Naive thymus-derived CD4-positive, alpha-beta T cell (primary cell): ENCODE measurements around the gene FNDC5. TPM values are rescaled to one million over a fixed set of nuclear protein-coding genes. Genes with fewer than 3 reads are reported as not detected.

ENCODE experiments used
- ATAC-seq: fragments of 150-1000 bp; cut with Tn5 transposase; 2 replicates; pipeline ENCODE4 v1.10.0; 2021; ENCODE audit warnings: mild to moderate bottlenecking, moderate library complexity
- CTCF ChIA-PET: fragments of 350-600 bp; sonication (Branson Sonifier 250); formaldehyde crosslinking; loops from one replicate; lab custom pipeline; 2021; ENCODE audit warnings: antibody characterized with exemption; lab: Charles Lee
- POLR2A ChIA-PET: fragments of 350-600 bp; sonication (Branson Sonifier 250); formaldehyde crosslinking; loops from one replicate; lab custom pipeline; 2021; ENCODE audit warnings: antibody characterized with exemption, inconsistent platforms; lab: Charles Lee
- DNase-seq, 9 donors: peaks; one replicate each; pipeline versions ENCODE4 v3.0.0 to v3.0.0-alpha.2; 2020 to 2022; ENCODE audit warnings: mixed read lengths in 1 of 9
- H3K27ac ChIP-seq: one replicate; pipeline ENCODE4 v1.7.0; 2013; ENCODE audit warnings: mild to moderate bottlenecking, low read depth, low read length, moderate library complexity
- H3K27me3 ChIP-seq, 2 donors: one replicate each; pipeline ENCODE4 v1.7.0; 2013; ENCODE audit warnings: low read length in 2 of 2, mild to moderate bottlenecking in 2 of 2, moderate library complexity in 2 of 2; ENCODE audit not compliant: control insufficient read depth in 2 of 2, insufficient read depth in 2 of 2
- H3K36me3 ChIP-seq, 3 experiments: 1 replicate in 2 of 3; 2 replicates in 1 of 3; pipeline ENCODE4 v1.7.0; 2013; ENCODE audit warnings: low read length in 3 of 3, mild to moderate bottlenecking in 3 of 3, moderate library complexity in 1 of 3; ENCODE audit not compliant: insufficient read depth in 3 of 3, control insufficient read depth in 2 of 3
- H3K4me1 ChIP-seq, 2 donors: one replicate each; pipeline ENCODE4 v1.7.0; 2013; ENCODE audit warnings: low read length in 2 of 2, mild to moderate bottlenecking in 2 of 2, moderate library complexity in 1 of 2; ENCODE audit not compliant: control insufficient read depth in 2 of 2, insufficient read depth in 2 of 2
- H3K4me3 ChIP-seq: 2 replicates; pipeline ENCODE4 v1.7.0; 2013; ENCODE audit warnings: mild to moderate bottlenecking, low read length
- H3K9me3 ChIP-seq, 3 experiments: 1 replicate in 2 of 3; 2 replicates in 1 of 3; pipeline ENCODE4 v1.7.0; 2013; ENCODE audit warnings: low read length in 3 of 3; ENCODE audit not compliant: control insufficient read depth in 2 of 3
- H3K27ac Mint-ChIP-seq, 9 donors: one replicate each; pipeline ENCODE4 v1.8.0; 2020 to 2022; ENCODE audit warnings: mixed read lengths in 9 of 9, mild to moderate bottlenecking in 8 of 9, moderate library complexity in 5 of 9, inconsistent platforms in 2 of 9
- H3K27me3 Mint-ChIP-seq, 5 donors: one replicate each; pipeline ENCODE4 v1.8.0; 2021 to 2022; ENCODE audit warnings: mixed read lengths in 5 of 5, mild to moderate bottlenecking in 1 of 5
- H3K36me3 Mint-ChIP-seq, 5 donors: one replicate each; pipeline ENCODE4 v1.8.0; 2020 to 2022; ENCODE audit warnings: mixed read lengths in 5 of 5, mild to moderate bottlenecking in 3 of 5, inconsistent platforms in 1 of 5
- H3K4me1 Mint-ChIP-seq, 7 donors: one replicate each; pipeline ENCODE4 v1.8.0; 2020 to 2022; ENCODE audit warnings: mixed read lengths in 7 of 7, mild to moderate bottlenecking in 3 of 7, inconsistent platforms in 1 of 7
- H3K4me3 Mint-ChIP-seq, 10 donors: one replicate each; pipeline ENCODE4 v1.8.0; 2020 to 2022; ENCODE audit warnings: mild to moderate bottlenecking in 10 of 10, mixed read lengths in 10 of 10, moderate library complexity in 6 of 10, inconsistent platforms in 2 of 10
- H3K9me3 Mint-ChIP-seq, 11 donors: one replicate each; pipeline ENCODE4 v1.8.0; 2020 to 2022; ENCODE audit warnings: mixed read lengths in 11 of 11, mild to moderate bottlenecking in 4 of 11, inconsistent platforms in 1 of 11, moderate library complexity in 1 of 11
- intact Hi-C, 2 donors: fragments of 100-400 bp; cut with micrococcal nuclease; formaldehyde crosslinking; loops; one replicate each; pipeline ENCODE4 v1.15.1; 2023
- polyA plus RNA-seq, 2 donors: library from polyadenylated mRNA; unstranded; fragments of 300-500 nt; fragmentation: Illumina TruSeq; gene quantifications; one replicate each; pipeline ENCODE4 v1.2.3, GENCODE V29; 2021
- total RNA-seq, 6 experiments: library from RNA in 5 of 6; stranded (reverse) in 5 of 6; gene quantifications; 1 replicate in 5 of 6; 2 replicates in 1 of 6; pipeline ENCODE4 v1.2.3 and lab custom pipeline; 2021 to 2026

FNDC5 gene
- total and polyA plus RNA-seq, 7 experiments from 2014 or later = 0.25 TPM; not detected in 6

DNA sequence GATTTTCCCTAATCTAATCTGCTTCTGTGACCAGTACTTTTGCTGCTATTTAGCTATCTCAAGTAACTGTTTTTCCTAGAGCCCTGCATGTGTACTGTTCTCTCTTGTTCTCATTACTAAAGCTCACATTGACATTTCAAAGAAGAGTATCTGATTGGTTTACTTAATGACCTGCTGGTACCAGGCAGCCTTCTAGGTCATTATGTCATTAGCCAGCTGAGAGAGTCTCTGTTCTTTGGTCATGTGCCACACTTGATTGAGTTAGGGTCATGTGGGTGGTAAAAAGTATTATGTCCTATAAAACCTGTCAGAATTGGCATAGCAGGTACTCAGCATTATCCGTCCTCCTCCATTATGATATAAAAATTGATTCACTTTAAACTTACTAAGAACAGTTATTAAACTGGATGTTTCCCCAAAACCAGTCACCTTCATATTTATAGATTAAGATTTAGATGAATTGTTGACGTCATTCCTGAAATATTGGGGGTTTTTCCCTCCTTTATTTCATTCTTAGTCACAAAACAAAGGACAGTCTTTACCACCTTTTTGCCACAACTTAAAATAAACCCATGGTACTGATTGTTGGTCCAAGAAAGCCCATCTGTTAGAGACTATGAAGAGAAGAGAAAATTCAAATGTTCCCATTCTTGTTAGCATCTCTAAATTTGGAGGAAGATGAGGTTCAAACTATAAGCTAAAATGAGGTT lies 22.2 kb downstream of the FNDC5 start:
- H3K27ac Mint-ChIP-seq = no peak overlapping the region
- POLR2A ChIA-PET = no interaction called here

DNA sequence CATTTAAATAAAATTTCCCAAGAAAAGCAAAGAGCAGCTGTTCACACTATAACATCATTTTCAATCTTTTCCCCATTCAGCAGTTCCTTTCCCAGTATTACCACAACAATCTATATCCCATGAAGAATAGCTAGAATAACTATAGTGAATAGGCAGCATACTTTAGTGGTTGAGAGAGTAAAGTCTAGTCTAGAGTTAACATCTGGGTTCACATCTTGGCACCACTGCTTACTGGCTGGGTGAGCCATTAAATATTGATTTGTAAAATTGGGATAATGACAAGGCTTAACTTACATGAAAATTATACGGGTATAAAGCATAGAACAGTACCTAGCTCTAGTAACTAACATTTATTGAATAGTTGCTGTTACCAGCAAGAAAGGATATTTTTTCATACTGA lies 38.8 kb downstream of the FNDC5 start:
- peaks cover 8 to 63% (median 31%) of the 10 kb centered on the region in 3 experiments for H3K36me3 ChIP-seq

More for the DNA sequence above, 22.2 kb downstream of the FNDC5 start:
- no peak overlapping the region for H3K4me3 ChIP-seq
- no peaks in the 10 kb centered on the region for H3K9me3 ChIP-seq
- peaks cover 0 to 30% (median 0%) of the 10 kb centered on the region in 3 experiments for H3K36me3 ChIP-seq
- CTCF ChIA-PET = no interaction called here
- H3K4me1 ChIP-seq = no peaks in the 10 kb centered on the region
- no peak overlapping the region for H3K27ac ChIP-seq
- intact Hi-C loops = no loop called here
- peaks cover 6 to 35% (median 23%) of the 10 kb centered on the region in 5 donors for H3K36me3 Mint-ChIP-seq
- DNase-seq = no peak
- H3K9me3 Mint-ChIP-seq = no peaks in the 10 kb centered on the region
- H3K27me3 Mint-ChIP-seq = no peaks in the 10 kb centered on the region
- no peak overlapping the region for H3K4me3 Mint-ChIP-seq
- ATAC-seq = no peak
- peaks cover 0 to 7% (median 0%) of the 10 kb centered on the region in 7 donors for H3K4me1 Mint-ChIP-seq
- H3K27me3 ChIP-seq = no peaks in the 10 kb centered on the region

DNA sequence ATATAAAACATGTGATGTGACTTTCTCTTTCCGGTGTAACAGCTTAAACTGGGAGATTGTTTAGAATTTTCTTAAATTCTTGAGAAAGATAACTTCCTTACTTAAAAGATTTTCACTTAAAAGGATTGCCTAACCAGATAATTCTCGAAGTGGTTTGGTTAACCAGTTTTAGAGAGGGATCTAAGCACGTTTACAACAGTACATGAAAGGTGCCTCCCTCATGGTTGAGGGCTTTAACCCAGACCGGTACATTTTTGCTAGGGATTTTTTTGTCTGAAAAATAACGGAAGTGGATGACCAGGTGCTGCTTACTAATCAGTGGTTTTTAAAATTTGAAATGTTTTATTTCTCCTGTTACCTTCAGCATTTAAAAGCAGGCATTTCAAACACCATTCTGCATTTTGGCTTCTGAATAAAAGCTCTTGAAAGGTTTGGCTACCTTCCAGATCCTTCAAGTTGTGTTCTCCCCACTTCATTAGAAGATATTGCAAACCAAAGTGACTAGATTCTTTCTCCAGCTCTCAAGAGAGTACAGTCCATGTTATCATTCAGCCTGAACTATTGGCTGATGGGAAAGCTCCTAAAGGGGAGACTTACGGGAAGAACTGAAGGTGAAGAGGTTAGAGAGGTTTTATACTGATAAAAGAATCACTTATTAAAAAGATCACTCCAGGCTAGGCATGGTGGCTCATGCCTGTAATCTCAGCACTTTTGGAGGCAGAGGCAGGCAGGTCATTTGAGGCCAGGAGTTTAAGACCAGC lies 40.4 kb downstream of the FNDC5 start:
- peaks cover 8 to 72% (median 34%) of the 10 kb centered on the region in 3 experiments for H3K36me3 ChIP-seq
- Mint-ChIP-seq H3K27me3 (no peaks in the 10 kb centered on the region), H3K27ac (peak overlapping the region in 5 of 9 donors; percentile 9 to 66 (median 41)), H3K9me3 (no peaks in the 10 kb centered on the region), H3K4me1 (peaks cover 9 to 18% (median 14%) of the 10 kb centered on the region in 7 donors), H3K4me3 (peak overlapping the region in 2 of 10 donors; percentile 17 to 35), H3K36me3 (peaks cover 13 to 67% (median 33%) of the 10 kb centered on the region in 5 donors)
- DNase-seq = no peak
- ChIA-PET POLR2A (no interaction called here), CTCF (interaction anchor here (0.9 kb wide), 1 partner anchor 42 kb away, joined by 3 read pairs; no protein-coding TSS in a partner anchor)
- no peaks in the 10 kb centered on the region for H3K9me3 ChIP-seq
- no peaks in the 10 kb centered on the region for H3K4me1 ChIP-seq
- H3K27ac ChIP-seq = no peak overlapping the region
- intact Hi-C loops = no loop called here
- ATAC-seq = no peak
- H3K27me3 ChIP-seq = no peaks in the 10 kb centered on the region
- no peak overlapping the region for H3K4me3 ChIP-seq

More for the DNA sequence above, 38.8 kb downstream of the FNDC5 start:
- intact Hi-C loops = no loop called here
- H3K9me3 Mint-ChIP-seq = no peaks in the 10 kb centered on the region
- POLR2A ChIA-PET = no interaction called here
- Histone ChIP-seq H3K9me3 (no peaks in the 10 kb centered on the region), H3K4me3 (no peak overlapping the region), H3K27ac (no peak overlapping the region), H3K4me1 (no peaks in the 10 kb centered on the region), H3K27me3 (no peaks in the 10 kb centered on the region)
- no peak overlapping the region for H3K4me3 Mint-ChIP-seq
- CTCF ChIA-PET = no interaction called here
- DNase-seq (no peak), ATAC-seq (no peak)
- H3K4me1 Mint-ChIP-seq = peaks cover 0 to 18% (median 8%) of the 10 kb centered on the region in 7 donors
- no peaks in the 10 kb centered on the region for H3K27me3 Mint-ChIP-seq
- H3K27ac Mint-ChIP-seq = peak overlapping the region in 1 of 9 donors; percentile 66
- H3K36me3 Mint-ChIP-seq = peaks cover 4 to 61% (median 32%) of the 10 kb centered on the region in 5 donors

DNA sequence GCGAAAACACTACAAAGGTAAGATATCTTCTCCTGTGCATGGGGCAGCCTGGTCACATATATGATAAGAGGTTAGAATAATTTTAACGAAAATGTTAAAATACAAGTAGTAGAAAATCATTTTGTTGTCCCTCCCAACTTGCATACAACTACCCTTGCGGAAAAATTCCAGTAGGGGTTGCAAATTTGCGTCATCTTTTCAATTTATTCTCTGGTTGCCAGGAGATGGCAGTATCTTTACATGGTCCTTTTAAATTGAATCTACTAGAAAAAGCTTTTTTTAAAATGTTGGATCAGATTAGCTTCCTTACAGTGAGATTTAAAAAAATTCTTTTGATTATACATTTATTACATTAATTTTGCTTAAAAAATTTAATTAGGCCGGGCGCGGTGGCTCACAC lies 42.4 kb downstream of the FNDC5 start:
- DNase-seq = no peak
- intact Hi-C loops = no loop called here

DNA sequence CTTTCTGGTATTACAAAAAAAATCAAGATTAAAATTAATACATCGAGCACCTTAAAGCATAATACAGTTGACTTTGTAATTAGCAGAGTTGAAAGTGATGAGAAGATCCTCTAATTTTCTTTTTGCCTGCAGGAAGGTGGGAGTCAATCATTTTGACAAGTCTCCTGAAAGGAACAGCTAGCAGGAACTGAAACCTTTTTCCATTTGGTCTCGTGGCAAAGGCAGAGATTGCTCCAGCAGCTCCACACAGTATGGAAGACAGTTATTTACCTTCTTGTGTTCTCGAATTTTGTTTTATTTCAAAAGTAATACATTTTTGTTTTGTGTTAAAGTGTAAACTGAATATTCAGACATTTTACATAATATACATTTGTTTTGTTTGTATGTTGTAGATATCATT lies 45.5 kb downstream of the FNDC5 start:
- Mint-ChIP-seq H3K9me3 (no peaks in the 10 kb centered on the region), H3K27me3 (no peaks in the 10 kb centered on the region), H3K36me3 (peaks cover 13 to 38% (median 21%) of the 10 kb centered on the region in 5 donors), H3K4me1 (peaks cover 9 to 38% (median 23%) of the 10 kb centered on the region in 7 donors), H3K4me3 (no peak overlapping the region), H3K27ac (no peak overlapping the region)
- no peaks in the 10 kb centered on the region for H3K27me3 ChIP-seq
- peaks cover 0 to 7% of the 10 kb centered on the region in 2 donors for H3K4me1 ChIP-seq
- no peaks in the 10 kb centered on the region for H3K9me3 ChIP-seq
- DNase-seq (no peak), ATAC-seq (no peak)
- ChIA-PET POLR2A (no interaction called here), CTCF (no interaction called here)
- H3K27ac ChIP-seq = no peak overlapping the region
- intact Hi-C loops = no loop called here
- H3K36me3 ChIP-seq = peaks cover 8 to 47% (median 16%) of the 10 kb centered on the region in 3 experiments
- no peak overlapping the region for H3K4me3 ChIP-seq

More for the DNA sequence above, 42.4 kb downstream of the FNDC5 start:
- ATAC-seq = no peak
- Mint-ChIP-seq H3K4me3 (no peak overlapping the region), H3K27ac (no peak overlapping the region), H3K9me3 (no peaks in the 10 kb centered on the region), H3K36me3 (peaks cover 13 to 61% (median 27%) of the 10 kb centered on the region in 5 donors), H3K27me3 (no peaks in the 10 kb centered on the region), H3K4me1 (peaks cover 9 to 23% (median 17%) of the 10 kb centered on the region in 7 donors)
- ChIA-PET POLR2A (no interaction called here), CTCF (interaction anchor here (0.8 kb wide), 1 partner anchor 369 kb away, joined by 3 read pairs; no protein-coding TSS in a partner anchor)
- no peaks in the 10 kb centered on the region for H3K9me3 ChIP-seq
- H3K36me3 ChIP-seq = peaks cover 8 to 72% (median 33%) of the 10 kb centered on the region in 3 experiments
- H3K27ac ChIP-seq = no peak overlapping the region
- H3K4me3 ChIP-seq = no peak overlapping the region
- no peaks in the 10 kb centered on the region for H3K27me3 ChIP-seq
- no peaks in the 10 kb centered on the region for H3K4me1 ChIP-seq

DNA sequence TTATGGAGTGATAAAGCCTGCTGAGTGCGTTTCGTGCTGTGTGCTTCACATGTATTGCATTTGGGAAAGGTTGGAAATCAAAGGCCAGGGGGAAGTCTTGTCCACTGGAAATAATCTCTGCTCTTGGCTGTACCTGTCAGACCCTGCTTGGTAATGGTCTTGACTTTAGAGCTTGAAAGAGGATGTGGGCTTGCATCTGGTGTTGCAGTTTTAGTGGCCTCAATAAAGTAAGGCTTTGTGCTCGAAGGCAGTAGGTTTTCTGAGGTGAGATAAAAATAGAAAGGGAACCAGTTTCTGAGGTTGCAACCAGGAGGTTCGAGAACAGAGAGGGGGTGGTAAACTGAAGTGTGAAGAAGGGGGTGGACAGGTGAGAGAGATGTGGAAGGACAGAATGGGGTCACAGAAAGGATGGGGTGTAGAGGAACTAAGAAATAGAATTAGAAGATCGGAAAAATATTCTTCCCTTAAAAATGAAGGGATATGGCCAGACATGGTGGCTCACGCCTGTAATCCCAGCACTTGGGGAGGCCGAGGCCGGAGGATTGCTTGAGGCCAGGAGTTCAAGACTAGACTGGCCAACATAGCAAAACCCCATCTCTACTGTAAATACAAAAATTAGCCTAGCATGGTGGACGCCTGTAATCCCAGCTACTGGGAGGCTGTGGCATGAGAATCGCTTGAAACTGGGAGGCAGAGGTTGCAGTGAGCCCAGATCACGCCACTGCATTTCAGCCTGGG lies 51.7 kb downstream of the FNDC5 start:
- Mint-ChIP-seq H3K27ac (peak overlapping the region; percentile 26 to 92 (median 84)), H3K4me3 (peak overlapping the region; percentile 85 to 99 (median 96)), H3K4me1 (peaks cover 22 to 62% (median 47%) of the 10 kb centered on the region in 7 donors), H3K9me3 (no peaks in the 10 kb centered on the region), H3K36me3 (peaks cover 0 to 21% (median 3%) of the 10 kb centered on the region in 5 donors), H3K27me3 (no peaks in the 10 kb centered on the region)
- Histone ChIP-seq H3K4me3 (peak overlapping the region; percentile 86), H3K9me3 (no peaks in the 10 kb centered on the region), H3K36me3 (peaks cover 0 to 9% (median 0%) of the 10 kb centered on the region in 3 experiments), H3K4me1 (peaks cover 22 to 38% of the 10 kb centered on the region in 2 donors), H3K27ac (peak overlapping the region; percentile 85), H3K27me3 (no peaks in the 10 kb centered on the region)
- CTCF ChIA-PET = interaction anchor here (0.7 kb wide), 1 partner anchor 57 kb away, joined by 3 read pairs; no protein-coding TSS in a partner anchor
- intact Hi-C loops = loop anchor here (5.0 kb wide), 2 partner anchors 427 to 712 kb away; partner anchors contain the start of genes BSDC1 (in 1 of the 2) and KPNA6 (in 1 of the 2)
- DNase-seq (peak in 2 of 9 donors; percentile 2 to 5), ATAC-seq (no peak)
- POLR2A ChIA-PET = interaction anchor here (0.7 to 1.0 kb wide), 2 partner anchors 41 to 168 kb away, joined by 3 read pairs; partner anchors contain the start of gene RBBP4
